Panc1 (cell line): ENCODE measurements around the gene BYSL. TPM values are rescaled to one million over a fixed set of nuclear protein-coding genes. Genes with fewer than 3 reads are reported as not detected.

Source experiments
- ATAC-seq: fragments of 200-7000 bp; cut with Tn5 transposase; 2 replicates; pipeline ENCODE4 v1.9.1; 2020; ENCODE audit warnings: mild to moderate bottlenecking, moderate library complexity
- BruUV-seq: library from RNA; stranded (reverse); fragments of 400-500 nt; replicated peaks from 2 replicates; lab custom pipeline; 2021; lab: Mats Ljungman, UMichigan
- CTCF ChIA-PET: fragments of 300-600 bp; sonication (Branson Sonifier 250); formaldehyde crosslinking; loops from one replicate; lab custom pipeline; 2022; ENCODE audit warnings: antibody characterized with exemption; lab: Charles Lee
- POLR2A ChIA-PET: fragments of 300-600 bp; sonication (Branson Sonifier 250); formaldehyde crosslinking; loops from one replicate; lab custom pipeline; 2022; ENCODE audit warnings: antibody characterized with exemption; lab: Charles Lee
- DNase-seq: peaks from one replicate; pipeline ENCODE4 v3.0.0-alpha.2; 2010; ENCODE audit warnings: low read depth, low spot score
- H3K27ac ChIP-seq: 2 replicates; pipeline ENCODE4 v1.5.1; 2011; ENCODE audit warnings: mild to moderate bottlenecking, low read length, inconsistent platforms
- H3K27me3 ChIP-seq: fragments of 200-500 bp; sonication (Bioruptor generic); 2 replicates; pipeline ENCODE4 v1.6.0; 2014; ENCODE audit warnings: low read length, inconsistent platforms; ENCODE audit not compliant: control insufficient read depth, insufficient read depth
- H3K36me3 ChIP-seq: fragments of 200-500 bp; sonication (Bioruptor generic); 2 replicates; pipeline ENCODE4 v1.5.1; 2014; ENCODE audit warnings: inconsistent platforms, mild to moderate bottlenecking, low read length, moderate library complexity; ENCODE audit not compliant: control insufficient read depth, insufficient read depth
- H3K4me1 ChIP-seq: 2 replicates; pipeline ENCODE4 v1.5.1; 2011; ENCODE audit warnings: inconsistent platforms, mild to moderate bottlenecking, low read length, moderate library complexity; ENCODE audit not compliant: control insufficient read depth, insufficient read depth
- H3K4me3 ChIP-seq, 2 experiments: 2 replicates each; pipeline ENCODE4 v1.5.1; 2011 to 2012; ENCODE audit warnings: low read depth in 2 of 2, low read length in 2 of 2, mild to moderate bottlenecking in 2 of 2, inconsistent platforms in 1 of 2, moderate library complexity in 1 of 2
- H3K9me3 ChIP-seq: fragments of 200-500 bp; sonication (Bioruptor generic); 2 replicates; pipeline ENCODE4 v1.5.1; 2014; ENCODE audit warnings: low read depth, mild to moderate bottlenecking, inconsistent platforms, low read length, moderate library complexity; ENCODE audit not compliant: control insufficient read depth, insufficient read depth
- POLR2AphosphoS5 ChIP-seq: IDR thresholded peaks from 2 replicates; pipeline ENCODE4 v1.6.1; 2012; ENCODE audit warnings: mild to moderate bottlenecking, low read depth, low read length, moderate library complexity
- SIN3A ChIP-seq: IDR thresholded peaks from 2 replicates; pipeline ENCODE4 v1.6.1; 2012; ENCODE audit warnings: low read depth, mild to moderate bottlenecking, low read length, moderate library complexity, borderline replicate concordance; ENCODE audit not compliant: insufficient read depth
- TCF7L2 ChIP-seq: IDR thresholded peaks from 2 replicates; pipeline ENCODE4 v1.6.1; 2011; ENCODE audit warnings: mild to moderate bottlenecking, low read depth, low read length, inconsistent platforms
- in situ Hi-C: cut with HindIII; loops from 2 replicates; pipeline ENCODE4 v1.10.0; 2016; ENCODE audit warnings: low sequenced_read_pairs, low pct_unique_long_range_greater_than_20kb
- intact Hi-C: fragments of 100-400 bp; cut with micrococcal nuclease; formaldehyde crosslinking; loops from one replicate; pipeline ENCODE4 v1.10.0; 2022; ENCODE audit not compliant: unreplicated experiment
- total RNA-seq: library from RNA; stranded (reverse); gene quantifications from one replicate; pipeline ENCODE4 v1.2.1, GENCODE V29; 2021; ENCODE audit not compliant: unreplicated experiment
- TF ChIP-seq, protein P1 (sequence below): fragments of 450-650 bp; IDR thresholded peaks from 2 replicates; pipeline ENCODE4 v1.5.1; 2017; ENCODE audit warnings: mild to moderate bottlenecking
- TF ChIP-seq, protein P2 (sequence below), 2 experiments: IDR thresholded peaks; 2 replicates each; pipeline ENCODE4 v1.6.1; 2011 to 2012; ENCODE audit warnings: low read depth in 2 of 2, control low read depth in 1 of 2, low read length in 1 of 2, mild to moderate bottlenecking in 1 of 2, moderate library complexity in 1 of 2; ENCODE audit not compliant: insufficient read depth in 1 of 2

BYSL gene
- total RNA-seq, 1 experiment from 2014 or later: 49.1 TPM

DNA sequence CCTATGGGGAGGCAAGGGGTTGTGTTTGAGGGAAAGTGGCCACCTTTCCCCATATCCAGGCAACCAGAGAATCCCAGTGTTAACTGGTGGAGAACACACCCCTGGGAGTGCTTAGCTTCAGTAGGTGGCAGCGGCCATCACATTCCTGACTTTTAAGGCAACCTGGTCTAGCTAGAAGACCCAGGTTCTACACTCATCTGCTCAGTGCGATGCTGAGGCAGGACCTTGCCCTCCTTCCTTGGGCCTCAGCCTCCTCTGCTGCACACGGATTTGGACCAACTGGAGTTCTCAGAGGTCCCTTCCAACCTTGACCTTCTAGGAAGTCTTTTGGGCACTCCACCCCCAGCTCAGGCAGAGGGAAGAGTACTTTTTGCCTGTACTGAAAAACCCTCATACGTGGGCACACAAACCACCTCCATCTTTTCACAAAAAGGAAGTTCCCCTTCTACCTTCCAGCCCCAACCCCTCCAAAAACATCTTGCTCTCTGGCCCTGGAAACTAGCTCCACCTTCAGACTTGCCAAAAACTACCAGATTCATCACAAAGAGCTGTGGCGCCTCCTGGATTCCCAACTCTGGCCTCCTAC is 17.4 kb downstream of the BYSL start:
- ATAC-seq (no peak), DNase-seq (no peak)
- H3K4me3 ChIP-seq: no peak overlapping the region
- TF ChIP-seq TCF7L2 (no peak), SIN3A (no peak), POLR2AphosphoS5 (no peak)
- TF ChIP-seq, protein P1, sequence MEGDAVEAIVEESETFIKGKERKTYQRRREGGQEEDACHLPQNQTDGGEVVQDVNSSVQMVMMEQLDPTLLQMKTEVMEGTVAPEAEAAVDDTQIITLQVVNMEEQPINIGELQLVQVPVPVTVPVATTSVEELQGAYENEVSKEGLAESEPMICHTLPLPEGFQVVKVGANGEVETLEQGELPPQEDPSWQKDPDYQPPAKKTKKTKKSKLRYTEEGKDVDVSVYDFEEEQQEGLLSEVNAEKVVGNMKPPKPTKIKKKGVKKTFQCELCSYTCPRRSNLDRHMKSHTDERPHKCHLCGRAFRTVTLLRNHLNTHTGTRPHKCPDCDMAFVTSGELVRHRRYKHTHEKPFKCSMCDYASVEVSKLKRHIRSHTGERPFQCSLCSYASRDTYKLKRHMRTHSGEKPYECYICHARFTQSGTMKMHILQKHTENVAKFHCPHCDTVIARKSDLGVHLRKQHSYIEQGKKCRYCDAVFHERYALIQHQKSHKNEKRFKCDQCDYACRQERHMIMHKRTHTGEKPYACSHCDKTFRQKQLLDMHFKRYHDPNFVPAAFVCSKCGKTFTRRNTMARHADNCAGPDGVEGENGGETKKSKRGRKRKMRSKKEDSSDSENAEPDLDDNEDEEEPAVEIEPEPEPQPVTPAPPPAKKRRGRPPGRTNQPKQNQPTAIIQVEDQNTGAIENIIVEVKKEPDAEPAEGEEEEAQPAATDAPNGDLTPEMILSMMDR: no peak
- in situ Hi-C loops: no loop called here
- peaks cover 46% of the 10 kb centered on the region for H3K4me1 ChIP-seq
- no peaks in the 10 kb centered on the region for H3K27me3 ChIP-seq
- CTCF ChIA-PET: interaction anchor here (0.9 to 1.0 kb wide), 2 partner anchors 90 to 106 kb away, joined by 3 read pairs; no protein-coding TSS in a partner anchor
- POLR2A ChIA-PET: no interaction called here
- no TSS peak for BruUV-seq
- no peaks in the 10 kb centered on the region for H3K36me3 ChIP-seq
- H3K9me3 ChIP-seq: no peaks in the 10 kb centered on the region
- intact Hi-C loops: no loop called here
- H3K27ac ChIP-seq: no peak overlapping the region

DNA sequence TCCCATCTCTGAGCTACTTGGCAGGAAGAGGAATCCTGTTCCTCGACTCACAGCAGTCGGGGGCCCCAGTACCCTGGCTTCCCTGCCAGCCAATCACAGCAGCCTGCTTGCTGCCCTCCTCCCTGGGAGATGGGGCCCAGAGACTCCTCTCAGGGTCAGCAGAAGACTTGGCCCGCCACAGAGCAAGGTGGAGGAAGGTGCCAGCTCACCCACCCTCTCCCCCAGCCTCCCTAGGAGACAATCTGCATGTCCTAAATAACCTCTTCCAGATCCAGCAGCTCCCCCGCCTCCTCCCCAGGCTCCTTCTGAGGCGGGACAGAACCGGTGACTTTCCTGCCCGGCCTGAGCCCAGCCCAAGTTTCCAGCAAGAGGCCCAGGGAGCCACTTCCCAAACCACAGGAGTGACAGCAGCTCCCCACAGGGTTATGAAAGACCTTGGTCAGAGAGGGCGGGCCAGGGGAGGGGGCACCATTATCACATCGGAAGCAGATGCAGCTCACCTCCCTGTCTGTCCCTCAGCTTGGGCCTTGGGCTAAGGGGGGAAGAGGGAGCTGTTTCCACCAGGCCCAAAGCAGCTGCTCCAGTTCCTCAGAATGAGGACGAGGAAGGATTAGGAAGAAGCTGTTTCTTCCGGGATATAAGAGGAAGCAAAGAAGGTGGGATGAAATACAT is 18.0 kb downstream of the BYSL start:
- no peak for ATAC-seq
- no peaks in the 10 kb centered on the region for H3K27me3 ChIP-seq
- TF ChIP-seq, protein P1: no peak
- TF ChIP-seq POLR2AphosphoS5: no peak
- TF ChIP-seq SIN3A: no peak
- TF ChIP-seq, protein P2, sequence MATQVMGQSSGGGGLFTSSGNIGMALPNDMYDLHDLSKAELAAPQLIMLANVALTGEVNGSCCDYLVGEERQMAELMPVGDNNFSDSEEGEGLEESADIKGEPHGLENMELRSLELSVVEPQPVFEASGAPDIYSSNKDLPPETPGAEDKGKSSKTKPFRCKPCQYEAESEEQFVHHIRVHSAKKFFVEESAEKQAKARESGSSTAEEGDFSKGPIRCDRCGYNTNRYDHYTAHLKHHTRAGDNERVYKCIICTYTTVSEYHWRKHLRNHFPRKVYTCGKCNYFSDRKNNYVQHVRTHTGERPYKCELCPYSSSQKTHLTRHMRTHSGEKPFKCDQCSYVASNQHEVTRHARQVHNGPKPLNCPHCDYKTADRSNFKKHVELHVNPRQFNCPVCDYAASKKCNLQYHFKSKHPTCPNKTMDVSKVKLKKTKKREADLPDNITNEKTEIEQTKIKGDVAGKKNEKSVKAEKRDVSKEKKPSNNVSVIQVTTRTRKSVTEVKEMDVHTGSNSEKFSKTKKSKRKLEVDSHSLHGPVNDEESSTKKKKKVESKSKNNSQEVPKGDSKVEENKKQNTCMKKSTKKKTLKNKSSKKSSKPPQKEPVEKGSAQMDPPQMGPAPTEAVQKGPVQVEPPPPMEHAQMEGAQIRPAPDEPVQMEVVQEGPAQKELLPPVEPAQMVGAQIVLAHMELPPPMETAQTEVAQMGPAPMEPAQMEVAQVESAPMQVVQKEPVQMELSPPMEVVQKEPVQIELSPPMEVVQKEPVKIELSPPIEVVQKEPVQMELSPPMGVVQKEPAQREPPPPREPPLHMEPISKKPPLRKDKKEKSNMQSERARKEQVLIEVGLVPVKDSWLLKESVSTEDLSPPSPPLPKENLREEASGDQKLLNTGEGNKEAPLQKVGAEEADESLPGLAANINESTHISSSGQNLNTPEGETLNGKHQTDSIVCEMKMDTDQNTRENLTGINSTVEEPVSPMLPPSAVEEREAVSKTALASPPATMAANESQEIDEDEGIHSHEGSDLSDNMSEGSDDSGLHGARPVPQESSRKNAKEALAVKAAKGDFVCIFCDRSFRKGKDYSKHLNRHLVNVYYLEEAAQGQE (IDR thresholded peaks at IDR 0.05; ENCODE audit: insufficient read depth in 1 of 2, low read depth in 2 of 2, low read length in 1 of 2): no peak
- no peak for TF ChIP-seq TCF7L2
- no peak for DNase-seq
- peak overlapping the region in 1 of 2 experiments; percentile 90; a peak in 1 of 4 replicates for H3K4me3 ChIP-seq
- peaks cover 45% of the 10 kb centered on the region for H3K4me1 ChIP-seq
- H3K27ac ChIP-seq: peak overlapping the region; percentile 71; the same call in 1 of the 2 replicates
- BruUV-seq: no TSS peak
- no peaks in the 10 kb centered on the region for H3K36me3 ChIP-seq
- POLR2A ChIA-PET: interaction anchor here (0.6 to 0.7 kb wide), 2 partner anchors 16 to 93 kb away, joined by 7 to 15 read pairs; no protein-coding TSS in a partner anchor
- CTCF ChIA-PET: interaction anchor here (0.8 to 1.0 kb wide), 3 partner anchors 89 to 152 kb away, joined by 3 read pairs; partner anchors contain the start of gene TOMM6
- intact Hi-C loops (no loop called here), in situ Hi-C loops (no loop called here)
- H3K9me3 ChIP-seq: no peaks in the 10 kb centered on the region
